K562 (cell line): ENCODE data around the gene CPTP. TPM values are rescaled to one million over a fixed set of nuclear protein-coding genes. Genes with fewer than 3 reads are reported as not detected.

ENCODE experiments used
- CEBPG ChIP-seq, 3 experiments: fragments of 200-800 bp in 1 of 3; sonication (Bioruptor generic) in 1 of 3; sonication (generic) in 1 of 3; formaldehyde crosslinking in 1 of 3; IDR thresholded peaks in 2 of 3; conservative IDR thresholded peaks in 1 of 3; 2 replicates each; pipeline versions ENCODE4 v1.6.1 to v1.8.0; 2016 to 2022; ENCODE audit warnings: missing compliant biosample characterization in 2 of 3, missing genetic modification characterization in 2 of 3, mild to moderate bottlenecking in 1 of 3, missing genetic modification reagents in 1 of 3
- CREM ChIP-seq: IDR thresholded peaks from 2 replicates; pipeline ENCODE4 v1.6.1; 2014; ENCODE audit warnings: antibody characterized with exemption, low read depth
- PML ChIP-seq: IDR thresholded peaks from 2 replicates; pipeline ENCODE4 v1.6.1; 2012; ENCODE audit warnings: low read length, inconsistent platforms
- POLR2AphosphoS5 ChIP-seq: IDR thresholded peaks from 2 replicates; pipeline ENCODE4 v1.6.1; 2011; ENCODE audit warnings: mild to moderate bottlenecking, low read depth, low read length, moderate library complexity; ENCODE audit not compliant: control insufficient read depth, insufficient read depth
- SREBF2 ChIP-seq: sonication (generic); formaldehyde crosslinking; IDR thresholded peaks from 2 replicates; pipeline ENCODE4 v1.4.0; 2020; ENCODE audit warnings: mild to moderate bottlenecking, missing genetic modification reagents
- ZNF282 ChIP-seq: sonication (generic); formaldehyde crosslinking; IDR thresholded peaks from 2 replicates; pipeline ENCODE4 v1.8.1; 2023; ENCODE audit warnings: missing genetic modification reagents
- ZNF316 ChIP-seq: fragments of 450-650 bp; IDR thresholded peaks from 2 replicates; pipeline ENCODE4 v1.6.1; 2016
- ZNF830 ChIP-seq: fragments of 250-450 bp; sonication (Bioruptor Pico); IDR thresholded peaks from 2 replicates; pipeline ENCODE4 v1.5.0; 2021; ENCODE audit warnings: mild to moderate bottlenecking
- polyA plus RNA-seq, 8 experiments: library from polyadenylated mRNA; depleted of rRNA in 4 of 8; stranded (reverse) in 5 of 8; unstranded in 3 of 8; fragments of >200 nt; fragmentation: Nextera tagmentation in 2 of 8; fragmentation: Illumina TruSeq in 1 of 8; extraction: Ambion mirVana in 2 of 8; extraction: Trizol in 1 of 8; gene quantifications; 2 replicates each; pipeline versions ENCODE4 v1.2.1 to v1.2.3, GENCODE V29; 2011 to 2014; ENCODE audit warnings: inconsistent platforms in 1 of 8, missing spikeins in 1 of 8
- total RNA-seq, 7 experiments: library from RNA; depleted of rRNA in 6 of 7; stranded (reverse); fragments of >200 nt in 6 of 7; fragmentation: Illumina TruSeq in 2 of 7; extraction: Trizol in 2 of 7; gene quantifications; 2 replicates each; pipeline versions ENCODE4 v1.2.1 to v1.2.3, GENCODE V29; 2011 to 2021; ENCODE audit warnings: low replicate concordance in 1 of 7
- TF ChIP-seq, protein P1 (sequence below), 2 experiments: fragments of 450-650 bp; IDR thresholded peaks; 2 replicates each; pipeline ENCODE4 v1.6.1; 2018; ENCODE audit warnings: mild to moderate bottlenecking in 2 of 2, low read depth in 1 of 2; ENCODE audit not compliant: partially characterized antibody in 2 of 2
- TF ChIP-seq, protein P2 (sequence below), 2 experiments: fragments of 450-650 bp in 1 of 2; IDR thresholded peaks; 2 replicates each; pipeline ENCODE4 v1.6.1; 2011 to 2017; ENCODE audit warnings: low read depth in 2 of 2, antibody characterized with exemption in 1 of 2, borderline replicate concordance in 1 of 2, low read length in 1 of 2, mild to moderate bottlenecking in 1 of 2, mixed read lengths in 1 of 2; ENCODE audit not compliant: control insufficient read depth in 1 of 2
- TF ChIP-seq, protein P3 (sequence below): fragments of 200-800 bp; sonication (Bioruptor generic); IDR thresholded peaks from 2 replicates; pipeline ENCODE4 v1.6.1; 2017; ENCODE audit warnings: missing genetic modification characterization, missing compliant biosample characterization
- TF ChIP-seq, protein P4 (sequence below): sonication (generic); formaldehyde crosslinking; IDR thresholded peaks from 2 replicates; pipeline ENCODE4 v1.8.0; 2022; ENCODE audit warnings: mild to moderate bottlenecking, missing genetic modification reagents

Gene CPTP
- total and polyA plus RNA-seq, 9 of the 15 experiments (the other 6 are each of a cell fraction or from before 2014, with no cell fraction given), result 0.11 to 25.8 (median 3.5) TPM

DNA sequence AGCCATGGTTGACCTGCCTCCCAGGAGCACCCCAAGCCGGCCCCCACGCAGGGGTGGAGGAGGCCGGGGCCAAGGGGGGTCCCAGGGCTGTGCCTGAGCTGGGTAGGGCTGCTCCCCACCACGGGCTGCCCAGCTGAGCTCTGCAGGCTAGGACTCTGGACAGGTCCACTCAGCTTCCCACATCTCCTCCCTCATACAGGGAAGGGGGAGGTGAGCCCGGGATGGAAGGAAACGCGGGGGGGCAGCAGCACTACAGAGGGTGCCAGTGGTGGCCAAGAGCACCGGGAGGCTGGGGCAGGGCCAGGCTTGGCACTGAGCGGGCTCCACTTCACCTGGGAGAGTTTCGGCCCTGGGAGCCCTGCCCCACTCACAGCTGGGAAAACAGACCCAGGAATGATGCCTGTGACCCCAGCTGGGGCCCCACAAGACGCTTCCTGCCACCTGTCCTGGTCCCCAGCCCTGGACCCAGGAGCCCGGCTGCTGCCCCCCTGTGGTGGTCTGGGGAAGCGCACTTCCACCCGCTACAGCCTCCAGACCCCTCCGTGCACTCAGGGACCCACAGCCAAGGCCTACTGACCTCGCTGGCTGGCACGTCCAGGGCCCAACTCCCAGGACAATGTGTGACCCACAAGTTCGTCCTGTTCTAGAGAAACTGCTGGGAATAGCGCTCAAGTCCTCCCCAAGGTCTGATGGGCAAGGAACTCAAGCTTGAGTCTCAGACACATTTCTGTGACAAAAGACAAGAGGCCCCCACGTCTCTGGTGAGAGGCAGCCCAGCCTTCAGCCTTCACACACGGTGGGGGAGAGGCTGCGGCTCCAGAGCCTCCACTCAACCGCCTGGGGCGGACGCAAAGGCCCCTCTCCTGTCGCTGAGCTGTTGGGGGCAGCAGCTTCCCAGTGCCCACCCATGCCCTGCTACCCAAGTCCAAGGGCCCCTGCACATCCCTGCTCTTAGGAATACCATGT, 47.4 kb downstream of the CPTP start (continued):
- TF ChIP-seq, protein P1, sequence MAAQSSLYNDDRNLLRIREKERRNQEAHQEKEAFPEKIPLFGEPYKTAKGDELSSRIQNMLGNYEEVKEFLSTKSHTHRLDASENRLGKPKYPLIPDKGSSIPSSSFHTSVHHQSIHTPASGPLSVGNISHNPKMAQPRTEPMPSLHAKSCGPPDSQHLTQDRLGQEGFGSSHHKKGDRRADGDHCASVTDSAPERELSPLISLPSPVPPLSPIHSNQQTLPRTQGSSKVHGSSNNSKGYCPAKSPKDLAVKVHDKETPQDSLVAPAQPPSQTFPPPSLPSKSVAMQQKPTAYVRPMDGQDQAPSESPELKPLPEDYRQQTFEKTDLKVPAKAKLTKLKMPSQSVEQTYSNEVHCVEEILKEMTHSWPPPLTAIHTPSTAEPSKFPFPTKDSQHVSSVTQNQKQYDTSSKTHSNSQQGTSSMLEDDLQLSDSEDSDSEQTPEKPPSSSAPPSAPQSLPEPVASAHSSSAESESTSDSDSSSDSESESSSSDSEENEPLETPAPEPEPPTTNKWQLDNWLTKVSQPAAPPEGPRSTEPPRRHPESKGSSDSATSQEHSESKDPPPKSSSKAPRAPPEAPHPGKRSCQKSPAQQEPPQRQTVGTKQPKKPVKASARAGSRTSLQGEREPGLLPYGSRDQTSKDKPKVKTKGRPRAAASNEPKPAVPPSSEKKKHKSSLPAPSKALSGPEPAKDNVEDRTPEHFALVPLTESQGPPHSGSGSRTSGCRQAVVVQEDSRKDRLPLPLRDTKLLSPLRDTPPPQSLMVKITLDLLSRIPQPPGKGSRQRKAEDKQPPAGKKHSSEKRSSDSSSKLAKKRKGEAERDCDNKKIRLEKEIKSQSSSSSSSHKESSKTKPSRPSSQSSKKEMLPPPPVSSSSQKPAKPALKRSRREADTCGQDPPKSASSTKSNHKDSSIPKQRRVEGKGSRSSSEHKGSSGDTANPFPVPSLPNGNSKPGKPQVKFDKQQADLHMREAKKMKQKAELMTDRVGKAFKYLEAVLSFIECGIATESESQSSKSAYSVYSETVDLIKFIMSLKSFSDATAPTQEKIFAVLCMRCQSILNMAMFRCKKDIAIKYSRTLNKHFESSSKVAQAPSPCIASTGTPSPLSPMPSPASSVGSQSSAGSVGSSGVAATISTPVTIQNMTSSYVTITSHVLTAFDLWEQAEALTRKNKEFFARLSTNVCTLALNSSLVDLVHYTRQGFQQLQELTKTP (IDR thresholded peaks at IDR 0.05; ENCODE audit: low read depth in 1 of 2, partially characterized antibody in 2 of 2), result no peak
- TF ChIP-seq, protein P2, sequence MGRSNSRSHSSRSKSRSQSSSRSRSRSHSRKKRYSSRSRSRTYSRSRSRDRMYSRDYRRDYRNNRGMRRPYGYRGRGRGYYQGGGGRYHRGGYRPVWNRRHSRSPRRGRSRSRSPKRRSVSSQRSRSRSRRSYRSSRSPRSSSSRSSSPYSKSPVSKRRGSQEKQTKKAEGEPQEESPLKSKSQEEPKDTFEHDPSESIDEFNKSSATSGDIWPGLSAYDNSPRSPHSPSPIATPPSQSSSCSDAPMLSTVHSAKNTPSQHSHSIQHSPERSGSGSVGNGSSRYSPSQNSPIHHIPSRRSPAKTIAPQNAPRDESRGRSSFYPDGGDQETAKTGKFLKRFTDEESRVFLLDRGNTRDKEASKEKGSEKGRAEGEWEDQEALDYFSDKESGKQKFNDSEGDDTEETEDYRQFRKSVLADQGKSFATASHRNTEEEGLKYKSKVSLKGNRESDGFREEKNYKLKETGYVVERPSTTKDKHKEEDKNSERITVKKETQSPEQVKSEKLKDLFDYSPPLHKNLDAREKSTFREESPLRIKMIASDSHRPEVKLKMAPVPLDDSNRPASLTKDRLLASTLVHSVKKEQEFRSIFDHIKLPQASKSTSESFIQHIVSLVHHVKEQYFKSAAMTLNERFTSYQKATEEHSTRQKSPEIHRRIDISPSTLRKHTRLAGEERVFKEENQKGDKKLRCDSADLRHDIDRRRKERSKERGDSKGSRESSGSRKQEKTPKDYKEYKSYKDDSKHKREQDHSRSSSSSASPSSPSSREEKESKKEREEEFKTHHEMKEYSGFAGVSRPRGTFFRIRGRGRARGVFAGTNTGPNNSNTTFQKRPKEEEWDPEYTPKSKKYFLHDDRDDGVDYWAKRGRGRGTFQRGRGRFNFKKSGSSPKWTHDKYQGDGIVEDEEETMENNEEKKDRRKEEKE (IDR thresholded peaks at IDR 0.05; ENCODE audit: borderline replicate concordance in 1 of 2, control insufficient read depth in 1 of 2, low read depth in 2 of 2, low read length in 1 of 2), result no peak
- no peak for TF ChIP-seq CEBPG (CRISPR knock-in tag; IDR thresholded peaks at IDR 0.05)
- TF ChIP-seq CEBPG (tag; conservative IDR thresholded peaks at IDR 0.05 in 1 of 2, IDR thresholded peaks at IDR 0.05 in 1 of 2), result no peak
- TF ChIP-seq POLR2AphosphoS5, result peak; percentile 56; the same call in 1 of the 2 replicates
- TF ChIP-seq ZNF316, result no peak
- TF ChIP-seq, protein P3, sequence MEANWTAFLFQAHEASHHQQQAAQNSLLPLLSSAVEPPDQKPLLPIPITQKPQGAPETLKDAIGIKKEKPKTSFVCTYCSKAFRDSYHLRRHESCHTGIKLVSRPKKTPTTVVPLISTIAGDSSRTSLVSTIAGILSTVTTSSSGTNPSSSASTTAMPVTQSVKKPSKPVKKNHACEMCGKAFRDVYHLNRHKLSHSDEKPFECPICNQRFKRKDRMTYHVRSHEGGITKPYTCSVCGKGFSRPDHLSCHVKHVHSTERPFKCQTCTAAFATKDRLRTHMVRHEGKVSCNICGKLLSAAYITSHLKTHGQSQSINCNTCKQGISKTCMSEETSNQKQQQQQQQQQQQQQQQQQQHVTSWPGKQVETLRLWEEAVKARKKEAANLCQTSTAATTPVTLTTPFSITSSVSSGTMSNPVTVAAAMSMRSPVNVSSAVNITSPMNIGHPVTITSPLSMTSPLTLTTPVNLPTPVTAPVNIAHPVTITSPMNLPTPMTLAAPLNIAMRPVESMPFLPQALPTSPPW (CRISPR knock-in tag), result peak; percentile 55
- TF ChIP-seq CREM, result 0 out of 2 replicates have a peak, but pooled peaks have one; percentile 27
- TF ChIP-seq PML, result no peak; the same call in 1 of the 2 replicates
- TF ChIP-seq SREBF2 (CRISPR knock-in tag), result no peak
- TF ChIP-seq, protein P4, sequence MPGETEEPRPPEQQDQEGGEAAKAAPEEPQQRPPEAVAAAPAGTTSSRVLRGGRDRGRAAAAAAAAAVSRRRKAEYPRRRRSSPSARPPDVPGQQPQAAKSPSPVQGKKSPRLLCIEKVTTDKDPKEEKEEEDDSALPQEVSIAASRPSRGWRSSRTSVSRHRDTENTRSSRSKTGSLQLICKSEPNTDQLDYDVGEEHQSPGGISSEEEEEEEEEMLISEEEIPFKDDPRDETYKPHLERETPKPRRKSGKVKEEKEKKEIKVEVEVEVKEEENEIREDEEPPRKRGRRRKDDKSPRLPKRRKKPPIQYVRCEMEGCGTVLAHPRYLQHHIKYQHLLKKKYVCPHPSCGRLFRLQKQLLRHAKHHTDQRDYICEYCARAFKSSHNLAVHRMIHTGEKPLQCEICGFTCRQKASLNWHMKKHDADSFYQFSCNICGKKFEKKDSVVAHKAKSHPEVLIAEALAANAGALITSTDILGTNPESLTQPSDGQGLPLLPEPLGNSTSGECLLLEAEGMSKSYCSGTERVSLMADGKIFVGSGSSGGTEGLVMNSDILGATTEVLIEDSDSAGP, result no peak
- peak; percentile 30; the same call in 1 of the 2 replicates for TF ChIP-seq ZNF282 (CRISPR knock-in tag)
- 0 out of 2 replicates have a peak, but pooled peaks have one; percentile 49 for TF ChIP-seq ZNF830 (CRISPR knock-in tag)
